Keratinocyte (primary cell): Measurements from ENCODE around the gene CLBA1. TPM values are rescaled to one million over a fixed set of nuclear protein-coding genes. Genes with fewer than 3 reads are reported as not detected.

Experiments used
- DNase-seq: peaks from one replicate; pipeline ENCODE4 v3.0.0-alpha.2; 2011; ENCODE audit warnings: low read depth, missing footprints, low spot score
- FAIRE-seq: peaks from 2 replicates; lab custom pipeline; 2011; peaks lifted over from hg19 to GRCh38; lab: Jason Lieb, UNC
- H2AFZ ChIP-seq: 2 replicates; pipeline ENCODE4 v1.6.0; 2012; ENCODE audit warnings: low read length, control low read depth, inconsistent platforms; ENCODE audit not compliant: control insufficient read depth
- H3K27ac ChIP-seq: 2 replicates; pipeline ENCODE4 v1.5.1; 2011; ENCODE audit warnings: low read length; ENCODE audit not compliant: control insufficient read depth, insufficient read depth
- H3K27me3 ChIP-seq: 3 replicates; pipeline ENCODE4 v1.6.0; 2011; ENCODE audit warnings: low read length; ENCODE audit not compliant: control insufficient read depth, insufficient read depth; ENCODE audit errors: extremely low read depth
- H3K36me3 ChIP-seq, 2 experiments: 2 replicates in 1 of 2; 3 replicates in 1 of 2; pipeline ENCODE4 v1.5.1; 2011; ENCODE audit warnings: low read length in 2 of 2, mild to moderate bottlenecking in 1 of 2; ENCODE audit not compliant: control insufficient read depth in 2 of 2, insufficient read depth in 2 of 2; ENCODE audit errors: extremely low read depth in 1 of 2
- H3K4me1 ChIP-seq: 3 replicates; pipeline ENCODE4 v1.5.1; 2011; ENCODE audit warnings: low read length; ENCODE audit not compliant: control insufficient read depth, insufficient read depth; ENCODE audit errors: extremely low read depth
- H3K4me2 ChIP-seq: 3 replicates; pipeline ENCODE4 v1.6.0; 2011; ENCODE audit warnings: low read depth, low read length; ENCODE audit not compliant: control insufficient read depth, insufficient read depth; ENCODE audit errors: extremely low read depth
- H3K4me3 ChIP-seq, 3 experiments: fragments of 200-600 bp in 1 of 3; sonication (generic) in 1 of 3; 2 replicates in 2 of 3; 3 replicates in 1 of 3; pipeline ENCODE4 v1.5.1; 2011 to 2016; ENCODE audit warnings: low read length in 3 of 3, mild to moderate bottlenecking in 3 of 3, control low read depth in 2 of 3, inconsistent platforms in 1 of 3, low read depth in 1 of 3, mixed read lengths in 1 of 3, mixed run types in 1 of 3, moderate library complexity in 1 of 3; ENCODE audit not compliant: control insufficient read depth in 2 of 3, insufficient read depth in 2 of 3; ENCODE audit errors: extremely low read depth in 1 of 3
- H3K79me2 ChIP-seq: 2 replicates; pipeline ENCODE4 v1.6.0; 2012; ENCODE audit warnings: low read length; ENCODE audit not compliant: control insufficient read depth, insufficient read depth
- H3K9ac ChIP-seq: 3 replicates; pipeline ENCODE4 v1.6.0; 2011; ENCODE audit warnings: low read length; ENCODE audit not compliant: control insufficient read depth, insufficient read depth; ENCODE audit errors: extremely low read depth
- H3K9me1 ChIP-seq: 3 replicates; pipeline ENCODE4 v1.6.0; 2011; ENCODE audit warnings: low read length; ENCODE audit not compliant: control insufficient read depth, insufficient read depth; ENCODE audit errors: extremely low read depth
- H3K9me3 ChIP-seq: 2 replicates; pipeline ENCODE4 v1.5.1; 2012; ENCODE audit warnings: low read depth, low read length; ENCODE audit not compliant: control insufficient read depth
- H4K20me1 ChIP-seq: 3 replicates; pipeline ENCODE4 v1.6.0; 2011; ENCODE audit warnings: low read length; ENCODE audit not compliant: control insufficient read depth, insufficient read depth; ENCODE audit errors: extremely low read depth
- EZH2 ChIP-seq: IDR thresholded peaks from one replicate; pipeline ENCODE4 v1.6.1; 2012; ENCODE audit warnings: inconsistent platforms, mild to moderate bottlenecking, low read length, moderate library complexity
- dilution Hi-C: fragments of 300-500 bp; cut with MboI; formaldehyde crosslinking; loops from one replicate; pipeline ENCODE4 v1.7.0; 2020; ENCODE audit warnings: low sequenced_read_pairs; ENCODE audit not compliant: extremely low pct_ligation_motif_present
- polyA plus RNA-seq, 5 experiments: library from polyadenylated mRNA; depleted of rRNA in 3 of 5; stranded (reverse) in 3 of 5; stranded (forward) in 1 of 5; unstranded in 1 of 5; fragments of >200 nt; gene quantifications; 1 replicate in 1 of 5; 2 replicates in 3 of 5; 3 replicates in 1 of 5; pipeline versions ENCODE4 v1.2.1 to v1.2.3, GENCODE V29; 2011 to 2012; ENCODE audit warnings: missing spikeins in 2 of 5, low read depth in 1 of 5, low replicate concordance in 1 of 5
- TF ChIP-seq, protein P1 (sequence below), 3 experiments: IDR thresholded peaks in 1 of 3; conservative IDR thresholded peaks in 1 of 3; optimal IDR thresholded peaks in 1 of 3; 2 replicates in 2 of 3; 3 replicates in 1 of 3; pipeline versions ENCODE3 to v1.5.1; 2011; ENCODE audit warnings: low read length in 3 of 3, mild to moderate bottlenecking in 3 of 3, moderate library complexity in 2 of 3, control low read depth in 1 of 3, inconsistent platforms in 1 of 3; ENCODE audit not compliant: insufficient read depth in 2 of 3; ENCODE audit errors: extremely low read depth in 1 of 3

Gene CLBA1
- polyA plus RNA-seq, 1 donor (not counting 4 experiments of a cell fraction or from before 2014, with no cell fraction given): 8.6 TPM

DNA sequence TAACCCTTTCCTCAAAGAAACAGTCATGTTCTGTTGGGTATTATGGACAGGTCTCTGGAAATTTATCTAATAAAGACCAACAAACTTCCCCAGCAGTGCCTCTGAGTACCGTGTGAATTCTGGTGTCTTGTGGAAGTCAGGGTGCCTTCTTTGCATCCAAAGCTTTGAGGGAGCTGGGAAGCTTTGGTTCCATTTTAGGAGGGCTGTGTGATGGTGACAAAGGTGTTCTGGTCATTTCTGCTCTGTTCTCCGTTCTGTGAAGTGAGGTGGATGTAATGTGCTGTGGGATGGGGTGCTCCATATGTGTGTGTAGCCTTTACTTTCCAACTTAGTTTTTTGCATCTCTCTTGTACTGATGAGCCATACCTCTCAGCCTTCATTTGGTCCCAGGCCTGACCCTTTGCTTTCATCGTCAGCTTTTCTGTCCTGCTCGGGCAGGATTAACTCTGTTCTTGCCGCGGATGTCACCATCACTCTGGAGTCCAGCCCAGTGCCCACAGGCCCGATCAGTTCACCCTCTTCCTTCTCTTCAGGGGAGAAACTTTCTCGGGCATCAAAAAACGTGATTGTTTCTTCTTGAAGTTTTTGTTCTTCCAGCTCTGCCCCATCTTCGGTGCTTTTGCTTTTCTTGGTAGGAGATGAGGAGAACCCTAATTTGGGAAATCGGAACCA is 47.8 kb upstream of the CLBA1 start:
- no peaks in the 10 kb centered on the region for H3K9me3 ChIP-seq
- no peak for FAIRE-seq
- H3K79me2 ChIP-seq: no peaks in the 10 kb centered on the region
- H3K27me3 ChIP-seq: peaks cover 6% of the 10 kb centered on the region
- dilution Hi-C loops: no loop called here
- no peak overlapping the region for H2AFZ ChIP-seq
- peaks cover 2% of the 10 kb centered on the region for H3K9me1 ChIP-seq
- no peak overlapping the region for H3K9ac ChIP-seq
- TF ChIP-seq EZH2: no peak
- no peaks in the 10 kb centered on the region for H4K20me1 ChIP-seq
- peaks cover 27 to 33% of the 10 kb centered on the region in 2 experiments for H3K36me3 ChIP-seq
- H3K4me3 ChIP-seq: no peak overlapping the region
- no peaks in the 10 kb centered on the region for H3K4me1 ChIP-seq
- H3K4me2 ChIP-seq: no peak overlapping the region
- H3K27ac ChIP-seq: no peak overlapping the region
- DNase-seq: no peak

DNA sequence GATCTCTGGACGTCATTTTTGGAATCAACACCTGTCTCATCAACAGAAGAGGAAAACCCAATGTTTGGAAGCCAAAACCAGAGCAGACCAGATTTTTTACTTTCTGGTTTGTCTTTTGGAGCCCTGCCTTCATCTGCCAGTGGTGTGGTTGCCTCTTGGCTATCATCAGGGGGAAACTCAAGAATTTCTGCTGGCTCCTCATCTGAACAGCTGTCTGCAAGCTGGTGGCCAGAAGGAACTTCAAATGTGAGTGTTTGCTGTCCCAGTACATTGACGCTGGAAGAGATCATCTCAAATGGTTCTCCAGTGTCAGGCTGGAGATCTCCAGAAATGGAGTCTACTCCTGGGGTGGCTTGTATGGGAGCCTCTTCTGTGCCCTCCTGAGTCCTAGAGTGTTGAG is 47.2 kb upstream of the CLBA1 start:
- Histone ChIP-seq H3K79me2 (no peaks in the 10 kb centered on the region), H3K9ac (no peak overlapping the region), H4K20me1 (no peaks in the 10 kb centered on the region), H3K4me2 (no peak overlapping the region), H3K9me3 (no peaks in the 10 kb centered on the region), H3K4me3 (no peak overlapping the region), H3K27ac (no peak overlapping the region), H2AFZ (no peak overlapping the region), H3K27me3 (peaks cover 6% of the 10 kb centered on the region), H3K36me3 (peaks cover 27 to 33% of the 10 kb centered on the region in 2 experiments), H3K4me1 (no peaks in the 10 kb centered on the region), H3K9me1 (peaks cover 2% of the 10 kb centered on the region)
- dilution Hi-C loops: no loop called here
- no peak for TF ChIP-seq EZH2
- TF ChIP-seq, protein P1, sequence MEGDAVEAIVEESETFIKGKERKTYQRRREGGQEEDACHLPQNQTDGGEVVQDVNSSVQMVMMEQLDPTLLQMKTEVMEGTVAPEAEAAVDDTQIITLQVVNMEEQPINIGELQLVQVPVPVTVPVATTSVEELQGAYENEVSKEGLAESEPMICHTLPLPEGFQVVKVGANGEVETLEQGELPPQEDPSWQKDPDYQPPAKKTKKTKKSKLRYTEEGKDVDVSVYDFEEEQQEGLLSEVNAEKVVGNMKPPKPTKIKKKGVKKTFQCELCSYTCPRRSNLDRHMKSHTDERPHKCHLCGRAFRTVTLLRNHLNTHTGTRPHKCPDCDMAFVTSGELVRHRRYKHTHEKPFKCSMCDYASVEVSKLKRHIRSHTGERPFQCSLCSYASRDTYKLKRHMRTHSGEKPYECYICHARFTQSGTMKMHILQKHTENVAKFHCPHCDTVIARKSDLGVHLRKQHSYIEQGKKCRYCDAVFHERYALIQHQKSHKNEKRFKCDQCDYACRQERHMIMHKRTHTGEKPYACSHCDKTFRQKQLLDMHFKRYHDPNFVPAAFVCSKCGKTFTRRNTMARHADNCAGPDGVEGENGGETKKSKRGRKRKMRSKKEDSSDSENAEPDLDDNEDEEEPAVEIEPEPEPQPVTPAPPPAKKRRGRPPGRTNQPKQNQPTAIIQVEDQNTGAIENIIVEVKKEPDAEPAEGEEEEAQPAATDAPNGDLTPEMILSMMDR (optimal IDR thresholded peaks at IDR 0.05 in 1 of 3, IDR thresholded peaks at IDR 0.05 in 1 of 3, conservative IDR thresholded peaks at IDR 0.05 in 1 of 3; ENCODE audit: extremely low read depth in 1 of 3, insufficient read depth in 2 of 3, low read length in 3 of 3): no peak
- DNase-seq (no peak), FAIRE-seq (no peak)
